ENCODE data around the gene DYNLRB1.

GRCh38 chr20:34534391-34535165 is 18.4 kb downstream of the DYNLRB1 start:
- no peak for TF ChIP-seq CTCF (IDR thresholded peaks at IDR 0.05)
- TF ChIP-seq POLR2AphosphoS5 (IDR thresholded peaks at IDR 0.05), result no peak
- TF ChIP-seq EP300 (IDR thresholded peaks at IDR 0.05), result no peak
